GM10847 (cell line): Measurements from ENCODE around the gene PTPRA.

Experiments used
- POLR2A ChIP-seq: IDR thresholded peaks from 2 replicates; pipeline ENCODE4 v1.6.1; 2011; ENCODE audit not compliant: insufficient read length; ENCODE audit errors: extremely low read depth

Gene PTPRA

GRCh38 chr20:3047486-3048419, 174.5 kb downstream of the PTPRA start:
- TF ChIP-seq POLR2A, result no peak

GRCh38 chr20:3051385-3052019, 178.2 kb downstream of the PTPRA start:
- no peak for TF ChIP-seq POLR2A

- no peak for TF ChIP-seq POLR2A
Observed at GRCh38 chr20:3059489-3059888, 186.2 kb downstream of the PTPRA start.

- TF ChIP-seq POLR2A, result no peak
Observed at GRCh38 chr20:3067139-3068014, 194.1 kb downstream of the PTPRA start.

- TF ChIP-seq POLR2A, result no peak
Observed at GRCh38 chr20:3068075-3068474, 194.8 kb downstream of the PTPRA start.

GRCh38 chr20:3068986-3069900, 196.0 kb downstream of the PTPRA start:
- no peak for TF ChIP-seq POLR2A

GRCh38 chr20:3070725-3071124, 197.4 kb downstream of the PTPRA start:
- TF ChIP-seq POLR2A, result no peak

- TF ChIP-seq POLR2A, result no peak
Observed at GRCh38 chr20:3071266-3071609, 198.0 kb downstream of the PTPRA start.

- no peak for TF ChIP-seq POLR2A
Observed at GRCh38 chr20:3071610-3072529, 198.6 kb downstream of the PTPRA start, which contains the start of gene OXT. Gene OXT (plus strand): TSS chr20:3071620. CDS start chr20:3071656, 36 bp downstream.

- TF ChIP-seq POLR2A, result no peak
Observed at GRCh38 chr20:3072530-3073250, 199.4 kb downstream of the PTPRA start.

GRCh38 chr20:3074812-3075211, 201.5 kb downstream of the PTPRA start:
- TF ChIP-seq POLR2A, result no peak

- no peak for TF ChIP-seq POLR2A
Observed at GRCh38 chr20:3077618-3078134, 204.4 kb downstream of the PTPRA start.
